ENCODE results near the gene PTPRG. TPM values are rescaled to one million over a fixed set of nuclear protein-coding genes. Genes with fewer than 3 reads are reported as not detected.
A peak's percentile ranks its signal among the peaks of the same experiment; 100 is the strongest.

PTPRG gene
- total RNA-seq, 1 experiment from 2014 or later: 69.3 TPM

DNA sequence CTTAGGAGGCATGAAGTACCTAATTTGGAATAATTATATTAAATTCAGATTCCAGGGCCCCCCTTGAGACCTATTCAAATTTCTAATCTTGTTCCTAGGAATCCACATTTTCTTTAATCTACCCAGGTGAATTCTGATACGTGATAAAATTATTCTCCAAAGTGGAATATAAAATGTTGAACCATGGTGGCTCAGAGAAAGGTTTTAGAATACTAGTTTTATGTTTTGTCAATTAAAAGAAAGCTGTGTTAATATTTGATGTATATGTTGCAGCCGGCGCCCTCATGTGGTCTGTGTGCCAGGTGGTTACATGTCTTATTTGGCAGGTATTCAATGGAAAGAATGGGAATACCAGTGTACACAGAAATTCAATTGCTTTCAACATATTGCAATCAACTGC lies 490.1 kb downstream of the PTPRG start:
- no peak overlapping the region for H2BK12ac ChIP-seq (ENCODE audit: insufficient read length, low read depth, low read length)
- H3K14ac ChIP-seq (ENCODE audit: insufficient read depth, low read length): no peak overlapping the region
- no peaks in the 10 kb centered on the region for H3K23me2 ChIP-seq (ENCODE audit: insufficient read length, low read depth, low read length, poor library complexity, severe bottlenecking)
- no peak overlapping the region for H2BK15ac ChIP-seq (ENCODE audit: low read depth, low read length)
- no peak overlapping the region for H3K4me3 Mint-ChIP-seq
- H3K79me1 ChIP-seq (ENCODE audit: insufficient read depth, low read depth, low read length, poor library complexity, severe bottlenecking): no peaks in the 10 kb centered on the region
- H3K27ac Mint-ChIP-seq: no peak overlapping the region
- H3K27ac ChIP-seq (ENCODE audit: insufficient read length, low read depth, low read length): no peak overlapping the region
- H3K4me1 ChIP-seq (ENCODE audit: insufficient read depth, low read length): peaks cover 5% of the 10 kb centered on the region
- no peak overlapping the region for H4K91ac ChIP-seq (ENCODE audit: insufficient read length, low read depth, low read length)
- no peak overlapping the region for H2AFZ ChIP-seq (ENCODE audit: low read length)
- H4K20me1 ChIP-seq (ENCODE audit: control insufficient read depth, insufficient read depth, insufficient read length): no peaks in the 10 kb centered on the region
- no peaks in the 10 kb centered on the region for H3K9me3 Mint-ChIP-seq
- H3K27me3 ChIP-seq (ENCODE audit: insufficient read depth, low read length): no peaks in the 10 kb centered on the region
- no peaks in the 10 kb centered on the region for H3K36me3 Mint-ChIP-seq (ENCODE audit: insufficient read depth in 1 of 3, low read depth in 3 of 3)
- H3K18ac ChIP-seq (ENCODE audit: insufficient read length, low read depth, low read length): no peak overlapping the region
- H3K56ac ChIP-seq (ENCODE audit: insufficient read length, low read depth, low read length): no peak overlapping the region
- peaks cover 4% of the 10 kb centered on the region; the same call in 1 of the 2 replicates for H3K79me2 ChIP-seq (ENCODE audit: insufficient read depth, low read length)
- H3K9ac ChIP-seq (ENCODE audit: extremely low read depth, insufficient read length, low read length): no peak overlapping the region
- peaks cover 29 to 33% of the 10 kb centered on the region in 2 experiments for H3K4me1 Mint-ChIP-seq
- H3K23ac ChIP-seq (ENCODE audit: insufficient read length, low read depth, low read length): no peak overlapping the region
- H2BK5ac ChIP-seq (ENCODE audit: insufficient read length, low read length): no peak overlapping the region
- no peak overlapping the region for H2AK5ac ChIP-seq (ENCODE audit: insufficient read length, low read length)
- no peak overlapping the region for H3T11ph ChIP-seq (ENCODE audit: low read length)
- H3K27me3 Mint-ChIP-seq (ENCODE audit: low read depth): no peaks in the 10 kb centered on the region
- WGBS (ENCODE audit: extremely low coverage, insufficient read length, low lambda C conversion rate): no CpG with 5 or more reads among the region's 3 CpGs
- TF ChIP-seq, protein P1, sequence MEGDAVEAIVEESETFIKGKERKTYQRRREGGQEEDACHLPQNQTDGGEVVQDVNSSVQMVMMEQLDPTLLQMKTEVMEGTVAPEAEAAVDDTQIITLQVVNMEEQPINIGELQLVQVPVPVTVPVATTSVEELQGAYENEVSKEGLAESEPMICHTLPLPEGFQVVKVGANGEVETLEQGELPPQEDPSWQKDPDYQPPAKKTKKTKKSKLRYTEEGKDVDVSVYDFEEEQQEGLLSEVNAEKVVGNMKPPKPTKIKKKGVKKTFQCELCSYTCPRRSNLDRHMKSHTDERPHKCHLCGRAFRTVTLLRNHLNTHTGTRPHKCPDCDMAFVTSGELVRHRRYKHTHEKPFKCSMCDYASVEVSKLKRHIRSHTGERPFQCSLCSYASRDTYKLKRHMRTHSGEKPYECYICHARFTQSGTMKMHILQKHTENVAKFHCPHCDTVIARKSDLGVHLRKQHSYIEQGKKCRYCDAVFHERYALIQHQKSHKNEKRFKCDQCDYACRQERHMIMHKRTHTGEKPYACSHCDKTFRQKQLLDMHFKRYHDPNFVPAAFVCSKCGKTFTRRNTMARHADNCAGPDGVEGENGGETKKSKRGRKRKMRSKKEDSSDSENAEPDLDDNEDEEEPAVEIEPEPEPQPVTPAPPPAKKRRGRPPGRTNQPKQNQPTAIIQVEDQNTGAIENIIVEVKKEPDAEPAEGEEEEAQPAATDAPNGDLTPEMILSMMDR (conservative IDR thresholded peaks at IDR 0.05): peak; percentile 75
- H2BK120ac ChIP-seq (ENCODE audit: low read depth, low read length, poor library complexity, severe bottlenecking): no peak overlapping the region
- no peaks in the 10 kb centered on the region for H3K9me3 ChIP-seq (ENCODE audit: control insufficient read depth, low read depth, low read length)
- H3K4ac ChIP-seq (ENCODE audit: low read depth, low read length): no peak overlapping the region
- H4K5ac ChIP-seq (ENCODE audit: insufficient read length, low read depth, low read length): no peak overlapping the region
- H2BK20ac ChIP-seq (ENCODE audit: low read depth, low read length, poor library complexity, severe bottlenecking): no peak overlapping the region
- no peak overlapping the region for H3K4me2 ChIP-seq (ENCODE audit: insufficient read depth, insufficient read length, low read length)
- DNase-seq: no peak
- no peak overlapping the region for H4K8ac ChIP-seq (replicated peaks; ENCODE audit: insufficient read length, low read depth, low read length)
